Suprapubic skin (tissue), 4 donors: ENCODE results near the gene KIAA1217.

Experiments
- CTCF ChIP-seq, 2 donors: fragments of 200-600 bp in 1 of 2; fragments of 450-650 bp in 1 of 2; sonication (generic) in 1 of 2; IDR thresholded peaks; one replicate each; pipeline ENCODE4 v1.5.1; 2016 to 2019; ENCODE audit warnings: antibody characterized with exemption in 2 of 2, mild to moderate bottlenecking in 1 of 2, moderate library complexity in 1 of 2
- EP300 ChIP-seq: sonication (generic); formaldehyde crosslinking; IDR thresholded peaks from one replicate; pipeline ENCODE4 v1.6.1; 2017; ENCODE audit warnings: antibody characterized with exemption
- POLR2A ChIP-seq, 2 donors: fragments of 450-650 bp; IDR thresholded peaks; one replicate each; pipeline ENCODE4 v1.6.1; 2017; ENCODE audit warnings: antibody characterized with exemption in 2 of 2, mild to moderate bottlenecking in 2 of 2, moderate library complexity in 2 of 2
- POLR2AphosphoS5 ChIP-seq, 3 donors: sonication (generic); formaldehyde crosslinking; IDR thresholded peaks; one replicate each; pipeline ENCODE4 v1.6.1; 2017; ENCODE audit warnings: antibody characterized with exemption in 3 of 3

GRCh38 chr10:24568042-24568441, 359.1 kb downstream of the KIAA1217 start:
- TF ChIP-seq CTCF (IDR thresholded peaks at IDR 0.05) (no peak), POLR2AphosphoS5 (IDR thresholded peaks at IDR 0.05) (no peak), POLR2A (IDR thresholded peaks at IDR 0.05) (no peak), EP300 (no peak)
